Activated naive CD4-positive, alpha-beta T cell treated with anti-CD3 and anti-CD28 coated beads for 36 hours (primary cell): Measurements from ENCODE around the gene ALPK3. TPM values are rescaled to one million over a fixed set of nuclear protein-coding genes. Genes with fewer than 3 reads are reported as not detected.

Experiments
- total RNA-seq, 2 experiments: library from RNA; stranded (reverse); gene quantifications; one replicate each; pipeline ENCODE4 v1.2.3, GENCODE V29; 2021

ALPK3 gene
- total RNA-seq, 2 experiments from 2014 or later, result 0.02 to 0.05 TPM

Other genes with a start within 250 kb of the ALPK3 start
- gene ZSCAN2, start 216.3 kb upstream of the ALPK3 start, total RNA-seq, result 1 to 10 TPM; 5.3 to 5.6 TPM
- gene WDR73, start 163.1 kb upstream of the ALPK3 start, total RNA-seq, result 1 to 10 TPM; 9.5 to 9.9 TPM
- gene NMB, start 159.2 kb upstream of the ALPK3 start, total RNA-seq, result 1 to 10 TPM; 5.1 to 5.7 TPM
- gene SEC11A, start 101.2 kb upstream of the ALPK3 start, total RNA-seq, result 10 to 100 TPM; 87.2 to 99.1 TPM
- gene ZNF592, start 68.8 kb upstream of the ALPK3 start, total RNA-seq, result 10 to 100 TPM; 24.2 to 24.3 TPM
- gene SLC28A1, start 67.3 kb downstream of the ALPK3 start, total RNA-seq, result not detected
- gene PDE8A, start 164.5 kb downstream of the ALPK3 start, total RNA-seq, result 10 to 100 TPM; 28.8 to 29.2 TPM